ENCODE results near the gene RHCG. TPM values are rescaled to one million over a fixed set of nuclear protein-coding genes. Genes with fewer than 3 reads are reported as not detected.

The RHCG gene
- total RNA-seq, 2 donors from 2014 or later: not detected

GRCh38 chr15:89430530-89431341, 65.6 kb downstream of the RHCG start:
- no peaks in the 10 kb centered on the region for H3K9me3 ChIP-seq (ENCODE audit: control insufficient read depth, low read length)
- no peak overlapping the region for H3K27ac ChIP-seq (ENCODE audit: low read depth, low read length)
- WGBS, 2 experiments (ENCODE audit: insufficient coverage in 1 of 2, insufficient read length in 1 of 2): 5 to 11% methylated on average over 23 to 43 of the region's 44 CpGs
- H3K36me3 ChIP-seq (ENCODE audit: control insufficient read depth, insufficient read depth, low read length): no peaks in the 10 kb centered on the region
- Mint-ChIP-seq H3K36me3 (ENCODE audit: low read depth) (no peaks in the 10 kb centered on the region), H3K4me3 (peak overlapping the region; percentile 50), H3K9me3 (no peaks in the 10 kb centered on the region), H3K27me3 (ENCODE audit: insufficient read depth) (peaks cover 59% of the 10 kb centered on the region), H3K4me1 (peaks cover 1% of the 10 kb centered on the region), H3K27ac (no peak overlapping the region)
- peaks cover 71% of the 10 kb centered on the region for H3K27me3 ChIP-seq (ENCODE audit: control insufficient read depth, insufficient read depth, low read length, poor library complexity, severe bottlenecking)
- no peak overlapping the region for H3K9ac ChIP-seq (ENCODE audit: extremely low read depth, low read length, poor library complexity, severe bottlenecking)
- no peaks in the 10 kb centered on the region for H3K4me1 ChIP-seq (ENCODE audit: control insufficient read depth, insufficient read depth, low read length)
- peak; percentile 98 for TF ChIP-seq CTCF (conservative IDR thresholded peaks at IDR 0.05)
- DNase-seq: peak; percentile 98
- peak overlapping the region; percentile 69 for H3K4me3 ChIP-seq (ENCODE audit: low read length)

- Histone ChIP-seq H3K9ac (ENCODE audit: extremely low read depth, low read length, poor library complexity, severe bottlenecking) (no peak overlapping the region), H3K27me3 (ENCODE audit: control insufficient read depth, insufficient read depth, low read length, poor library complexity, severe bottlenecking) (peaks cover 74% of the 10 kb centered on the region), H3K9me3 (ENCODE audit: control insufficient read depth, low read length) (no peaks in the 10 kb centered on the region), H3K36me3 (ENCODE audit: control insufficient read depth, insufficient read depth, low read length) (no peaks in the 10 kb centered on the region), H3K4me3 (ENCODE audit: low read length) (no peak overlapping the region), H3K4me1 (ENCODE audit: control insufficient read depth, insufficient read depth, low read length) (no peaks in the 10 kb centered on the region), H3K27ac (ENCODE audit: low read depth, low read length) (no peak overlapping the region)
- Mint-ChIP-seq H3K9me3 (no peaks in the 10 kb centered on the region), H3K36me3 (ENCODE audit: low read depth) (no peaks in the 10 kb centered on the region), H3K27ac (no peak overlapping the region), H3K4me1 (peaks cover 1% of the 10 kb centered on the region), H3K4me3 (peak overlapping the region; percentile 50), H3K27me3 (ENCODE audit: insufficient read depth) (peaks cover 57% of the 10 kb centered on the region)
- 66% methylated on average over 2 of the region's 2 CpGs; no CpG with 5 or more reads in 1 of the 2 experiments for WGBS, 2 experiments (ENCODE audit: insufficient coverage in 1 of 2, insufficient read length in 1 of 2)
- TF ChIP-seq CTCF (conservative IDR thresholded peaks at IDR 0.05): no peak
- no peak for DNase-seq
These were observed 66.4 kb downstream of the RHCG start for GRCh38 chr15:89429986-89430385.

GRCh38 chr15:89429023-89429422, 67.4 kb downstream of the RHCG start:
- Mint-ChIP-seq H3K36me3 (ENCODE audit: low read depth) (no peaks in the 10 kb centered on the region), H3K9me3 (no peaks in the 10 kb centered on the region), H3K27ac (no peak overlapping the region), H3K4me1 (peaks cover 1% of the 10 kb centered on the region), H3K27me3 (ENCODE audit: insufficient read depth) (peaks cover 55% of the 10 kb centered on the region), H3K4me3 (no peak overlapping the region)
- no peak for DNase-seq
- H3K27ac ChIP-seq (ENCODE audit: low read depth, low read length): no peak overlapping the region
- H3K27me3 ChIP-seq (ENCODE audit: control insufficient read depth, insufficient read depth, low read length, poor library complexity, severe bottlenecking): peaks cover 66% of the 10 kb centered on the region
- H3K36me3 ChIP-seq (ENCODE audit: control insufficient read depth, insufficient read depth, low read length): no peaks in the 10 kb centered on the region
- no peak overlapping the region for H3K9ac ChIP-seq (ENCODE audit: extremely low read depth, low read length, poor library complexity, severe bottlenecking)
- no peaks in the 10 kb centered on the region for H3K4me1 ChIP-seq (ENCODE audit: control insufficient read depth, insufficient read depth, low read length)
- WGBS, 2 experiments (ENCODE audit: insufficient coverage in 1 of 2, insufficient read length in 1 of 2): 45% methylated on average over 1 of the region's 1 CpG; no CpG with 5 or more reads in 1 of the 2 experiments
- no peaks in the 10 kb centered on the region for H3K9me3 ChIP-seq (ENCODE audit: control insufficient read depth, low read length)
- no peak for TF ChIP-seq CTCF (conservative IDR thresholded peaks at IDR 0.05)
- H3K4me3 ChIP-seq (ENCODE audit: low read length): no peak overlapping the region

Data from endodermal cell (in vitro differentiated cells).